HEK293T (cell line): Measurements from ENCODE around the gene PEMT.

ENCODE experiments used
- CTCF ChIA-PET: fragments of 350-600 bp; formaldehyde crosslinking; extraction: SDS; loops from one replicate; lab custom pipeline; 2021; ENCODE audit warnings: antibody characterized with exemption, inconsistent platforms; lab: Yijun Ruan, JAX
- POLR2A ChIA-PET: fragments of 350-600 bp; formaldehyde crosslinking; extraction: SDS; loops from one replicate; lab custom pipeline; 2020; ENCODE audit warnings: antibody characterized with exemption, inconsistent platforms; lab: Yijun Ruan, JAX
- DNase-seq: peaks from one replicate; pipeline ENCODE4 v3.0.0; 2012; ENCODE audit warnings: mixed read lengths; ENCODE audit errors: extremely low spot score
- ARNT ChIP-seq: fragments of 450-650 bp; IDR thresholded peaks from 2 replicates; pipeline ENCODE4 v1.6.1; 2017; ENCODE audit warnings: mild to moderate bottlenecking
- BHLHE40 ChIP-seq: fragments of 450-650 bp; IDR thresholded peaks from 2 replicates; pipeline ENCODE4 v1.6.1; 2016; ENCODE audit warnings: mild to moderate bottlenecking, moderate library complexity, borderline replicate concordance
- ELF4 ChIP-seq: fragments of 450-650 bp; IDR thresholded peaks from 2 replicates; pipeline ENCODE4 v1.6.1; 2017; ENCODE audit warnings: antibody characterized with exemption
- FOXK2 ChIP-seq: fragments of 450-650 bp; IDR thresholded peaks from 2 replicates; pipeline ENCODE4 v1.6.1; 2016; ENCODE audit warnings: mild to moderate bottlenecking
- FOXM1 ChIP-seq: fragments of 450-650 bp; IDR thresholded peaks from 2 replicates; pipeline ENCODE4 v1.6.1; 2017; ENCODE audit warnings: mild to moderate bottlenecking, borderline replicate concordance
- NFRKB ChIP-seq: fragments of 450-650 bp; IDR thresholded peaks from 2 replicates; pipeline ENCODE4 v1.6.1; 2016; ENCODE audit warnings: mild to moderate bottlenecking, moderate library complexity
- PKNOX1 ChIP-seq: fragments of 450-650 bp; IDR thresholded peaks from 2 replicates; pipeline ENCODE4 v1.6.1; 2016
- TARDBP ChIP-seq: fragments of 450-650 bp; IDR thresholded peaks from 2 replicates; pipeline ENCODE4 v1.6.1; 2016
- ZNF384 ChIP-seq: fragments of 450-650 bp; IDR thresholded peaks from 2 replicates; pipeline ENCODE4 v1.6.1; 2016

Gene PEMT

DNA sequence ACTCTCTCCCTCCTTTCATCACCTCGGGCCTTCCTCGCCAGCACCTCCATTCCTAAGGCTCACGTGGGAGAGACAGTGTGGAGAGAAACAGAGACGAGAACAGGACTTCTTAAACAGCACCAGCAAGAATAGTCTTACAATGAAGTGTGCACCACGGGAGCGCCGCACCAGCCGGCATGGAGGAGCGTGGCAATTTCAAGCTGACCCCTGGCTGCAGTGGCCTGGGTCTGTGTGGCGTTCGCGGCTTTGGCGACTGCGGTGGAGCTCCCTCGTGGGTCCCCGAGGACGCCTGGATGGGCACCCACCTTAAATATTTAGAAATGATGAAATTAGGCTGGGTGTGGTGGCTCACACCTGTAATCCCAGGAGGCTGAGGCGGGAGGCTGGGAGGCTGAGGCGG is 135.3 kb downstream of the PEMT start:
- TF ChIP-seq NFRKB (no peak), PKNOX1 (no peak), FOXM1 (no peak), TARDBP (no peak), BHLHE40 (no peak), ELF4 (no peak), ARNT (no peak), FOXK2 (no peak), ZNF384 (no peak)
- POLR2A ChIA-PET: no interaction called here
- CTCF ChIA-PET: interaction anchor here (0.7 to 1.0 kb wide), 2 partner anchors 10 to 20 kb away, joined by 3 to 6 read pairs; no protein-coding TSS in a partner anchor
- no peak for DNase-seq
